Astrocyte (in vitro differentiated cells and primary cell): ENCODE measurements around the gene DERL3. TPM values are rescaled to one million over a fixed set of nuclear protein-coding genes. Genes with fewer than 3 reads are reported as not detected.

Experiments
- DNase-seq: peaks from one replicate; pipeline ENCODE4 v3.0.0-alpha.2; 2010; ENCODE audit warnings: low read depth
- FAIRE-seq: peaks from 2 replicates; lab custom pipeline; 2011; peaks lifted over from hg19 to GRCh38; lab: Jason Lieb, UNC
- H2AFZ ChIP-seq: 2 replicates; pipeline ENCODE4 v1.6.0; 2012; ENCODE audit warnings: low read depth, low read length, inconsistent platforms
- H3K27ac ChIP-seq: 2 replicates; pipeline ENCODE4 v1.5.1; 2011; ENCODE audit warnings: low read depth, low read length, inconsistent platforms
- H3K27me3 ChIP-seq: 2 replicates; pipeline ENCODE4 v1.6.0; 2011; ENCODE audit warnings: low read length, inconsistent platforms; ENCODE audit not compliant: insufficient read depth
- H3K36me3 ChIP-seq: 2 replicates; pipeline ENCODE4 v1.5.1; 2011; ENCODE audit warnings: low read length, inconsistent platforms; ENCODE audit not compliant: insufficient read depth
- H3K4me1 ChIP-seq: 2 replicates; pipeline ENCODE4 v1.5.1; 2011; ENCODE audit warnings: low read length, inconsistent platforms; ENCODE audit not compliant: insufficient read depth
- H3K4me2 ChIP-seq: 2 replicates; pipeline ENCODE4 v1.6.0; 2012; ENCODE audit warnings: low read length, inconsistent platforms
- H3K4me3 ChIP-seq: 2 replicates; pipeline ENCODE4 v1.5.1; 2011; ENCODE audit warnings: low read depth, mild to moderate bottlenecking, low read length, inconsistent platforms; ENCODE audit not compliant: insufficient read depth
- H3K79me2 ChIP-seq: 2 replicates; pipeline ENCODE4 v1.6.0; 2012; ENCODE audit warnings: mild to moderate bottlenecking, low read length, inconsistent platforms; ENCODE audit not compliant: insufficient read depth
- H3K9ac ChIP-seq: 2 replicates; pipeline ENCODE4 v1.6.0; 2012; ENCODE audit warnings: mild to moderate bottlenecking, low read length, inconsistent platforms
- H3K9me3 ChIP-seq: 2 replicates; pipeline ENCODE4 v1.5.1; 2012; ENCODE audit warnings: low read depth, mild to moderate bottlenecking, low read length, inconsistent platforms; ENCODE audit not compliant: insufficient read depth
- H4K20me1 ChIP-seq: 2 replicates; pipeline ENCODE4 v1.6.0; 2012; ENCODE audit warnings: low read length, inconsistent platforms; ENCODE audit not compliant: insufficient read depth
- H3K27ac Mint-ChIP-seq: one replicate; pipeline ENCODE4 v1.8.0; 2021; ENCODE audit warnings: mild to moderate bottlenecking, mixed read lengths; ENCODE audit not compliant: unreplicated experiment
- H3K27me3 Mint-ChIP-seq: one replicate; pipeline ENCODE4 v1.8.0; 2021; ENCODE audit warnings: low read depth, mixed read lengths; ENCODE audit not compliant: unreplicated experiment
- H3K36me3 Mint-ChIP-seq: one replicate; pipeline ENCODE4 v1.8.0; 2021; ENCODE audit warnings: low read depth, mixed read lengths; ENCODE audit not compliant: unreplicated experiment
- H3K4me1 Mint-ChIP-seq: one replicate; pipeline ENCODE4 v1.8.0; 2021; ENCODE audit warnings: low read depth, mixed read lengths; ENCODE audit not compliant: unreplicated experiment
- H3K4me3 Mint-ChIP-seq: one replicate; pipeline ENCODE4 v1.8.0; 2021; ENCODE audit warnings: mild to moderate bottlenecking, moderate library complexity, mixed read lengths; ENCODE audit not compliant: unreplicated experiment
- H3K9me3 Mint-ChIP-seq: one replicate; pipeline ENCODE4 v1.8.0; 2021; ENCODE audit warnings: mild to moderate bottlenecking, mixed read lengths; ENCODE audit not compliant: unreplicated experiment
- EZH2 ChIP-seq: IDR thresholded peaks from 2 replicates; pipeline ENCODE4 v1.6.1; 2012; ENCODE audit warnings: mild to moderate bottlenecking, low read length, inconsistent platforms; ENCODE audit not compliant: insufficient read depth
- total RNA-seq: library from RNA; stranded (reverse); gene quantifications from 2 replicates; pipeline ENCODE4 v1.2.1, GENCODE V29; 2021
- TF ChIP-seq, protein P1 (sequence below): IDR thresholded peaks from 2 replicates; pipeline ENCODE4 v1.5.1; 2011; ENCODE audit warnings: low read depth, mild to moderate bottlenecking, inconsistent platforms, low read length, moderate library complexity; ENCODE audit not compliant: insufficient read depth

The DERL3 gene
- total RNA-seq, 1 donor from 2014 or later, result 0.82 TPM

DNA sequence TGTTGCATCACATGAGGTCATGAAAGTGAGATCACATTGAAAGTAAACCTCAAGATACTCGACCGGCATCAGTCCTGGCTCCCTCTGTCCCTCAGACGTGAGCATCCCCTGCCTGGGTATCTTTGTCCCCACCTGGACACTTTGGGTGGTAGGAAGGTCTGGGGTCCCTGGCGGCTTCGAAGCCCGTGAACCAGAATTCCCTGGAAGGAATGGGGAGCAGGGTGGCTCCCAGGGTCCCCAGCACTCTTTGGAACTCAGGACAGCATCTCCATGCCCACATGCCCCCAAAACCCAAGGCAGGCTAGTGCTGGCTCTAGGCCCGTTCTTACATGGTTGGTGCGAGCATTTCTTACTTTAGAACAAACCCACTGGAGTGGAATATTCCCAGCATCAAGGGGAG, 7.5 kb downstream of the DERL3 start:
- H3K9ac ChIP-seq, result no peak overlapping the region
- H3K27me3 ChIP-seq, result no peaks in the 10 kb centered on the region
- no peak for FAIRE-seq
- no peak for TF ChIP-seq EZH2
- TF ChIP-seq, protein P1, sequence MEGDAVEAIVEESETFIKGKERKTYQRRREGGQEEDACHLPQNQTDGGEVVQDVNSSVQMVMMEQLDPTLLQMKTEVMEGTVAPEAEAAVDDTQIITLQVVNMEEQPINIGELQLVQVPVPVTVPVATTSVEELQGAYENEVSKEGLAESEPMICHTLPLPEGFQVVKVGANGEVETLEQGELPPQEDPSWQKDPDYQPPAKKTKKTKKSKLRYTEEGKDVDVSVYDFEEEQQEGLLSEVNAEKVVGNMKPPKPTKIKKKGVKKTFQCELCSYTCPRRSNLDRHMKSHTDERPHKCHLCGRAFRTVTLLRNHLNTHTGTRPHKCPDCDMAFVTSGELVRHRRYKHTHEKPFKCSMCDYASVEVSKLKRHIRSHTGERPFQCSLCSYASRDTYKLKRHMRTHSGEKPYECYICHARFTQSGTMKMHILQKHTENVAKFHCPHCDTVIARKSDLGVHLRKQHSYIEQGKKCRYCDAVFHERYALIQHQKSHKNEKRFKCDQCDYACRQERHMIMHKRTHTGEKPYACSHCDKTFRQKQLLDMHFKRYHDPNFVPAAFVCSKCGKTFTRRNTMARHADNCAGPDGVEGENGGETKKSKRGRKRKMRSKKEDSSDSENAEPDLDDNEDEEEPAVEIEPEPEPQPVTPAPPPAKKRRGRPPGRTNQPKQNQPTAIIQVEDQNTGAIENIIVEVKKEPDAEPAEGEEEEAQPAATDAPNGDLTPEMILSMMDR, result no peak
- no peak overlapping the region for H3K4me3 Mint-ChIP-seq
- H3K36me3 ChIP-seq, result peaks cover 10% of the 10 kb centered on the region
- H3K79me2 ChIP-seq, result peaks cover 20% of the 10 kb centered on the region
- H3K9me3 ChIP-seq, result no peaks in the 10 kb centered on the region
- H2AFZ ChIP-seq, result no peak overlapping the region
- no peak overlapping the region for H3K4me2 ChIP-seq
- H3K4me1 ChIP-seq, result peaks cover under 1% of the 10 kb centered on the region
- peaks cover 58% of the 10 kb centered on the region for H4K20me1 ChIP-seq
- no peak for DNase-seq
- no peaks in the 10 kb centered on the region for H3K9me3 Mint-ChIP-seq
- peaks cover 10% of the 10 kb centered on the region for H3K4me1 Mint-ChIP-seq
- H3K27ac ChIP-seq, result no peak overlapping the region
- H3K4me3 ChIP-seq, result no peak overlapping the region
- no peaks in the 10 kb centered on the region for H3K27me3 Mint-ChIP-seq
- H3K27ac Mint-ChIP-seq, result no peak overlapping the region
- H3K36me3 Mint-ChIP-seq, result peaks cover 19% of the 10 kb centered on the region

- FAIRE-seq (peak; percentile 97), DNase-seq (peak; percentile 80)
- TF ChIP-seq, protein P1, result no peak
- no peak for TF ChIP-seq EZH2
- peaks cover 13% of the 10 kb centered on the region for H3K4me1 Mint-ChIP-seq
- no peak overlapping the region for H2AFZ ChIP-seq
- no peak overlapping the region for H3K4me3 ChIP-seq
- peaks cover 50% of the 10 kb centered on the region for H4K20me1 ChIP-seq
- H3K36me3 ChIP-seq, result peaks cover 9% of the 10 kb centered on the region
- H3K27me3 Mint-ChIP-seq, result no peaks in the 10 kb centered on the region
- no peak overlapping the region for H3K27ac ChIP-seq
- no peaks in the 10 kb centered on the region for H3K9me3 Mint-ChIP-seq
- H3K9ac ChIP-seq, result no peak overlapping the region
- peaks cover 23% of the 10 kb centered on the region for H3K79me2 ChIP-seq
- H3K4me2 ChIP-seq, result peak overlapping the region; percentile 40
- H3K36me3 Mint-ChIP-seq, result peaks cover 19% of the 10 kb centered on the region
- no peaks in the 10 kb centered on the region for H3K9me3 ChIP-seq
- H3K27me3 ChIP-seq, result no peaks in the 10 kb centered on the region
- no peak overlapping the region for H3K4me3 Mint-ChIP-seq
- H3K4me1 ChIP-seq, result peaks cover 2% of the 10 kb centered on the region
- no peak overlapping the region for H3K27ac Mint-ChIP-seq
These were observed 8.9 kb downstream of the DERL3 start for GRCh38 chr22:23829845-23830372.

- no peak for FAIRE-seq
- H3K4me1 ChIP-seq, result peaks cover 2% of the 10 kb centered on the region
- H3K27ac Mint-ChIP-seq, result peak overlapping the region; percentile 69
These were observed 9.8 kb downstream of the DERL3 start for GRCh38 chr22:23828800-23829680.

More at GRCh38 chr22:23828800-23829680, 9.8 kb downstream of the DERL3 start:
- Histone ChIP-seq H3K9me3 (no peaks in the 10 kb centered on the region), H3K4me3 (no peak overlapping the region), H3K27me3 (no peaks in the 10 kb centered on the region), H3K4me2 (no peak overlapping the region), H3K36me3 (peaks cover 9% of the 10 kb centered on the region), H4K20me1 (peaks cover 46% of the 10 kb centered on the region), H3K27ac (no peak overlapping the region), H3K9ac (no peak overlapping the region), H3K79me2 (peaks cover 23% of the 10 kb centered on the region), H2AFZ (no peak overlapping the region)
- TF ChIP-seq, protein P1, result no peak
- no peak for TF ChIP-seq EZH2
- Mint-ChIP-seq H3K9me3 (no peaks in the 10 kb centered on the region), H3K4me3 (no peak overlapping the region), H3K4me1 (peaks cover 14% of the 10 kb centered on the region), H3K27me3 (no peaks in the 10 kb centered on the region), H3K36me3 (peaks cover 21% of the 10 kb centered on the region)
- no peak for DNase-seq
